Peyer's patch (tissue), 4 donors: ENCODE measurements around the gene ST3GAL4.

Experiments used
- POLR2A ChIP-seq, 2 donors: fragments of 450-650 bp; IDR thresholded peaks; one replicate each; pipeline ENCODE4 v1.5.1; 2017; ENCODE audit warnings: antibody characterized with exemption in 2 of 2, mild to moderate bottlenecking in 2 of 2, moderate library complexity in 2 of 2
- TF ChIP-seq, protein P1 (sequence below), 6 experiments: fragments of 450-650 bp in 4 of 6; fragments of 200-600 bp in 2 of 6; sonication (generic) in 1 of 6; IDR thresholded peaks; one replicate each; pipeline ENCODE4 v1.5.1; 2017 to 2019; ENCODE audit warnings: antibody characterized with exemption in 6 of 6, mild to moderate bottlenecking in 3 of 6, moderate library complexity in 1 of 6

DNA sequence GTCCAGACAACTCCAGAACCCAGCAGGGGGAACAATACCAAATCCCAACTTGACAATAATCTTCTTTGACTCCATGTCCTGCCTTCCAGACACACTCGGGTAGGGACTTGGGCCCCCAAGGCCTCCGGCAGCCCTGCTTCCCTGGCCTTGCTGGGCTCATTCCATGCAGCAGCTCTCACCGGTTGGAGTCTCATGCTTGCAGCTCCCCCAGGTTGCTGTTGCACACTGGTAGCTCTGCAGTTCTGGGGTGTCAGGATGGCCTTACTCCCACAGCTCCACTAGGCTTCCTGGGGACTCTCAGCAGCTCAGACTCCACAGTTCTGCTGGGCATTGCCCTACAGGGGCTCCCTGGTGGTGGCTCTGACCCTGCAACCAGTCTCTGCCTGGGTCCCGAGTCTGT, 42.8 kb downstream of the ST3GAL4 start:
- TF ChIP-seq, protein P1, sequence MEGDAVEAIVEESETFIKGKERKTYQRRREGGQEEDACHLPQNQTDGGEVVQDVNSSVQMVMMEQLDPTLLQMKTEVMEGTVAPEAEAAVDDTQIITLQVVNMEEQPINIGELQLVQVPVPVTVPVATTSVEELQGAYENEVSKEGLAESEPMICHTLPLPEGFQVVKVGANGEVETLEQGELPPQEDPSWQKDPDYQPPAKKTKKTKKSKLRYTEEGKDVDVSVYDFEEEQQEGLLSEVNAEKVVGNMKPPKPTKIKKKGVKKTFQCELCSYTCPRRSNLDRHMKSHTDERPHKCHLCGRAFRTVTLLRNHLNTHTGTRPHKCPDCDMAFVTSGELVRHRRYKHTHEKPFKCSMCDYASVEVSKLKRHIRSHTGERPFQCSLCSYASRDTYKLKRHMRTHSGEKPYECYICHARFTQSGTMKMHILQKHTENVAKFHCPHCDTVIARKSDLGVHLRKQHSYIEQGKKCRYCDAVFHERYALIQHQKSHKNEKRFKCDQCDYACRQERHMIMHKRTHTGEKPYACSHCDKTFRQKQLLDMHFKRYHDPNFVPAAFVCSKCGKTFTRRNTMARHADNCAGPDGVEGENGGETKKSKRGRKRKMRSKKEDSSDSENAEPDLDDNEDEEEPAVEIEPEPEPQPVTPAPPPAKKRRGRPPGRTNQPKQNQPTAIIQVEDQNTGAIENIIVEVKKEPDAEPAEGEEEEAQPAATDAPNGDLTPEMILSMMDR (IDR thresholded peaks at IDR 0.05), result no peak
- no peak for TF ChIP-seq POLR2A (IDR thresholded peaks at IDR 0.05)
